Natural killer cell (primary cell): ENCODE measurements around the gene STIP1. TPM values are rescaled to one million over a fixed set of nuclear protein-coding genes. Genes with fewer than 3 reads are reported as not detected.

Source experiments
- ATAC-seq, 3 donors: fragments of 150-1000 bp in 2 of 3; fragments of 200-7000 bp in 1 of 3; cut with Tn5 transposase; 1 replicate in 1 of 3; 2 replicates in 2 of 3; pipeline ENCODE4 v1.10.0; 2021; ENCODE audit warnings: mild to moderate bottlenecking in 2 of 3, moderate library complexity in 2 of 3
- DNase-seq, 2 donors: peaks; one replicate each; pipeline versions ENCODE4 v3.0.0 to v3.0.0-alpha.2; 2013 to 2021; ENCODE audit warnings: mixed read lengths in 1 of 2
- H3K27ac ChIP-seq: one replicate; pipeline ENCODE4 v1.5.1; 2013; ENCODE audit warnings: mild to moderate bottlenecking, low read length
- H3K27me3 ChIP-seq: one replicate; pipeline ENCODE4 v1.6.1; 2013; ENCODE audit warnings: low read length; ENCODE audit not compliant: control insufficient read depth, insufficient read depth
- H3K36me3 ChIP-seq: one replicate; pipeline ENCODE4 v1.6.1; 2013; ENCODE audit warnings: low read length; ENCODE audit not compliant: control insufficient read depth, insufficient read depth
- H3K4me1 ChIP-seq: one replicate; pipeline ENCODE4 v1.6.1; 2013; ENCODE audit warnings: low read length; ENCODE audit not compliant: control insufficient read depth, insufficient read depth
- H3K4me3 ChIP-seq: one replicate; pipeline ENCODE4 v1.5.1; 2013; ENCODE audit warnings: low read length
- H3K9me3 ChIP-seq: one replicate; pipeline ENCODE4 v1.6.1; 2013; ENCODE audit warnings: low read length; ENCODE audit not compliant: control insufficient read depth, insufficient read depth
- H3K27ac Mint-ChIP-seq, 2 donors: one replicate each; pipeline ENCODE4 v1.8.0; 2022; ENCODE audit warnings: mild to moderate bottlenecking in 2 of 2, mixed read lengths in 2 of 2, moderate library complexity in 1 of 2
- H3K27me3 Mint-ChIP-seq, 2 donors: one replicate each; pipeline ENCODE4 v1.8.0; 2022; ENCODE audit warnings: low read depth in 2 of 2, mixed read lengths in 2 of 2
- H3K36me3 Mint-ChIP-seq: one replicate; pipeline ENCODE4 v1.8.0; 2022; ENCODE audit warnings: mixed read lengths
- H3K4me1 Mint-ChIP-seq, 2 donors: one replicate each; pipeline ENCODE4 v1.8.0; 2022; ENCODE audit warnings: mixed read lengths in 2 of 2
- H3K4me3 Mint-ChIP-seq: one replicate; pipeline ENCODE4 v1.8.0; 2022; ENCODE audit warnings: mild to moderate bottlenecking, moderate library complexity, mixed read lengths
- H3K9me3 Mint-ChIP-seq, 2 donors: one replicate each; pipeline ENCODE4 v1.8.0; 2022; ENCODE audit warnings: mixed read lengths in 2 of 2
- WGBS: methylation state at CpG from one replicate; pipeline ENCODE4 v1.1.7; 2013; ENCODE audit warnings: missing lambda C conversion rate; ENCODE audit not compliant: insufficient coverage; 5-methylcytosine and 5-hydroxymethylcytosine counted together
- intact Hi-C: fragments of 100-400 bp; cut with micrococcal nuclease; formaldehyde crosslinking; loops from one replicate; pipeline ENCODE4 v1.14.2; 2022
- total RNA-seq, 4 donors: library from RNA; stranded (reverse); fragments of 120-200 nt in 1 of 4; gene quantifications; one replicate each; pipeline versions ENCODE4 v1.2.3 to v1.2.4, GENCODE V29; 2013 to 2022
- TF ChIP-seq, protein P1 (sequence below): fragments of 200-600 bp; IDR thresholded peaks from one replicate; pipeline ENCODE4 v1.8.0; 2022; ENCODE audit warnings: antibody characterized with exemption

STIP1 gene
- total RNA-seq, 3 donors from 2014 or later (not counting 1 experiment from before 2014, with no cell fraction given) = 80.9 to 110 (median 85.1) TPM

DNA sequence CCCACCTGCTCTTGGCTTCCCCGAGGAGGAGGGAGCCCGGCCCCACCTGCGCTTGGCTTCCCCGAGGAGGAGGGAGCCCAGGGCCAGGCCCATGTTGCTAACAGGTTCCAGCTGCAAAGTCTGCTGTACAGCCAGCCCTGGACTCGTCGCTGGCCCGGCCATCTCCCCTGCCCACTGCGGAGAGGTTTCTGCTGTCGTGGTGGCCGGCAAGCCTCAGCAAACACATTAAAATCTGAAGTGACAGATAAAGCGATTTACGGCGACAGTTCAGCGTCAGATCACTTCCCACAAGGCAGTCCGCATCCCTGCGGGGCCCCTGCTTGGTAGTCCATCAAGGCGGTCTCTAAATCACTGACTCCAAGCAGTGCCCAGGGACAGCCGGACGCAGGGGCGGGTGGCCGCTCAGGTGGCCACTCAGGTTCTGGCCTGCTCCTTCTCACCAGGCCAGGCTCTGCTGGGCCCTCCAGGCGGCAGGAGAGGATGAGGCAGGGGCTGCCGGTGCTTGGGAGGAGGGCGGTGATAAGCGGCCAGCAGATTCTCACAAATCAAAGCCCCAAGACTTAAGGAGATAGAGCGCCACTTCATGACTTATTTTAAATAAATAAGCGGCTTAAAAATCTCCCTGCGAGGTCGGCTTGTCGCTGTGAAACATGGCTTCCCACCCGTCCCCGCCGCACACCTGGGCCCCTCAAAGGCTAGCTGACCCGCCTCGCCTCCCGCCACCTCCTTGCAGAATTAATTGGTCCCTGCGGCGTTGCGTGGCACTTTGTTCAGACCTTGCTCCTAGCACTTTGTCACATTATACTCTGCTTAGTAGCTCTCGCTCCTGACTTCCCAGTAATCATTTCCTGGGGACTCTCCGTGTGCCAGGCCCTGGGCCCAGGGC lies 41.1 kb upstream of the STIP1 start:
- Histone ChIP-seq H3K4me3 (no peak overlapping the region), H3K4me1 (peaks cover 8% of the 10 kb centered on the region), H3K36me3 (no peaks in the 10 kb centered on the region), H3K27me3 (no peaks in the 10 kb centered on the region), H3K9me3 (no peaks in the 10 kb centered on the region), H3K27ac (no peak overlapping the region)
- TF ChIP-seq, protein P1, sequence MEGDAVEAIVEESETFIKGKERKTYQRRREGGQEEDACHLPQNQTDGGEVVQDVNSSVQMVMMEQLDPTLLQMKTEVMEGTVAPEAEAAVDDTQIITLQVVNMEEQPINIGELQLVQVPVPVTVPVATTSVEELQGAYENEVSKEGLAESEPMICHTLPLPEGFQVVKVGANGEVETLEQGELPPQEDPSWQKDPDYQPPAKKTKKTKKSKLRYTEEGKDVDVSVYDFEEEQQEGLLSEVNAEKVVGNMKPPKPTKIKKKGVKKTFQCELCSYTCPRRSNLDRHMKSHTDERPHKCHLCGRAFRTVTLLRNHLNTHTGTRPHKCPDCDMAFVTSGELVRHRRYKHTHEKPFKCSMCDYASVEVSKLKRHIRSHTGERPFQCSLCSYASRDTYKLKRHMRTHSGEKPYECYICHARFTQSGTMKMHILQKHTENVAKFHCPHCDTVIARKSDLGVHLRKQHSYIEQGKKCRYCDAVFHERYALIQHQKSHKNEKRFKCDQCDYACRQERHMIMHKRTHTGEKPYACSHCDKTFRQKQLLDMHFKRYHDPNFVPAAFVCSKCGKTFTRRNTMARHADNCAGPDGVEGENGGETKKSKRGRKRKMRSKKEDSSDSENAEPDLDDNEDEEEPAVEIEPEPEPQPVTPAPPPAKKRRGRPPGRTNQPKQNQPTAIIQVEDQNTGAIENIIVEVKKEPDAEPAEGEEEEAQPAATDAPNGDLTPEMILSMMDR = no peak
- H3K4me3 Mint-ChIP-seq = no peak overlapping the region
- 96% methylated on average over 41 of the region's 41 CpGs for WGBS
- intact Hi-C loops = loop anchor here (5.0 to 10.0 kb wide), 2 partner anchors 228 to 1110 kb away; partner anchors contain the start of gene RCOR2
- no peaks in the 10 kb centered on the region for H3K36me3 Mint-ChIP-seq
- DNase-seq = no peak
- peaks cover 0 to 5% of the 10 kb centered on the region in 2 donors for H3K27me3 Mint-ChIP-seq
- H3K27ac Mint-ChIP-seq = no peak overlapping the region
- H3K4me1 Mint-ChIP-seq = peaks cover 6 to 10% of the 10 kb centered on the region in 2 donors
- no peaks in the 10 kb centered on the region for H3K9me3 Mint-ChIP-seq
- no peak for ATAC-seq

GRCh38 chr11:64146036-64146955 lies 39.7 kb upstream of the STIP1 start:
- H3K9me3 Mint-ChIP-seq = no peaks in the 10 kb centered on the region
- H3K27ac Mint-ChIP-seq = no peak overlapping the region
- intact Hi-C loops = loop anchor here (5.0 to 10.0 kb wide), 2 partner anchors 229 to 1111 kb away; partner anchors contain the start of gene RCOR2
- Histone ChIP-seq H3K4me1 (peaks cover 8% of the 10 kb centered on the region), H3K27ac (no peak overlapping the region), H3K27me3 (no peaks in the 10 kb centered on the region), H3K9me3 (no peaks in the 10 kb centered on the region), H3K36me3 (no peaks in the 10 kb centered on the region), H3K4me3 (no peak overlapping the region)
- H3K4me3 Mint-ChIP-seq = no peak overlapping the region
- TF ChIP-seq, protein P1 = peak; percentile 61
- peaks cover 0 to 5% of the 10 kb centered on the region in 2 donors for H3K27me3 Mint-ChIP-seq
- 57% methylated on average over 21 of the region's 22 CpGs for WGBS
- no peaks in the 10 kb centered on the region for H3K36me3 Mint-ChIP-seq
- peaks cover 6 to 10% of the 10 kb centered on the region in 2 donors for H3K4me1 Mint-ChIP-seq
- DNase-seq (peak; percentile 44 to 79), ATAC-seq (peak; percentile 73 to 85 (median 80))

- ATAC-seq (peak; percentile 60 to 71 (median 64)), DNase-seq (peak; percentile 73 to 85)
- Mint-ChIP-seq H3K4me3 (no peak overlapping the region), H3K27ac (no peak overlapping the region), H3K4me1 (peaks cover 11 to 16% of the 10 kb centered on the region in 2 donors), H3K36me3 (no peaks in the 10 kb centered on the region), H3K9me3 (no peaks in the 10 kb centered on the region), H3K27me3 (peaks cover 0 to 5% of the 10 kb centered on the region in 2 donors)
- H3K4me1 ChIP-seq = peaks cover 11% of the 10 kb centered on the region
- TF ChIP-seq, protein P1 = peak; percentile 86
- no peaks in the 10 kb centered on the region for H3K9me3 ChIP-seq
- no peaks in the 10 kb centered on the region for H3K27me3 ChIP-seq
- intact Hi-C loops = loop anchor here (1.0 to 10.0 kb wide), 4 partner anchors 148 to 1114 kb away; partner anchors contain the start of gene RCOR2
- H3K4me3 ChIP-seq = no peak overlapping the region
- H3K36me3 ChIP-seq = no peaks in the 10 kb centered on the region
- WGBS = 44% methylated on average over 18 of the region's 19 CpGs
- no peak overlapping the region for H3K27ac ChIP-seq
Measured at GRCh38 chr11:64148226-64148916, 37.6 kb upstream of the STIP1 start.
